VCaP (cell line): Measurements from ENCODE around the gene RNASE1.

Experiments used
- H3K27ac ChIP-seq: fragments of 450-650 bp; 2 replicates; pipeline ENCODE4 v1.5.1; 2017
- CTCF ChIP-seq: fragments of 450-650 bp; conservative IDR thresholded peaks from 2 replicates; pipeline ENCODE4 v1.5.1; 2017; ENCODE audit warnings: mild to moderate bottlenecking, moderate library complexity

RNASE1 gene

GRCh38 chr14:20782280-20782890 is 20.3 kb downstream of the RNASE1 start:
- TF ChIP-seq CTCF: no peak
- H3K27ac ChIP-seq: peak overlapping the region; percentile 92

- TF ChIP-seq CTCF: no peak
- H3K27ac ChIP-seq: peak overlapping the region; percentile 92
Observed at GRCh38 chr14:20781803-20782202, 20.8 kb downstream of the RNASE1 start.

GRCh38 chr14:20775901-20776300 is 26.7 kb downstream of the RNASE1 start:
- H3K27ac ChIP-seq: no peak overlapping the region

GRCh38 chr14:20775043-20775442 is 27.6 kb downstream of the RNASE1 start:
- TF ChIP-seq CTCF: no peak
- no peak overlapping the region for H3K27ac ChIP-seq

More at GRCh38 chr14:20775901-20776300, 26.7 kb downstream of the RNASE1 start:
- no peak for TF ChIP-seq CTCF

GRCh38 chr14:20774258-20774824 is 28.3 kb downstream of the RNASE1 start:
- no peak for TF ChIP-seq CTCF
- H3K27ac ChIP-seq: no peak overlapping the region

GRCh38 chr14:20772650-20773049 is 30.0 kb downstream of the RNASE1 start:
- TF ChIP-seq CTCF: no peak
- H3K27ac ChIP-seq: no peak overlapping the region

GRCh38 chr14:20769421-20769820 is 33.2 kb downstream of the RNASE1 start:
- H3K27ac ChIP-seq: no peak overlapping the region
- no peak for TF ChIP-seq CTCF
